Thyroid gland (tissue), 4 donors: ENCODE data around the gene MIDN.

Experiments used
- CTCF ChIP-seq, 6 experiments: fragments of 200-600 bp in 3 of 6; fragments of 450-650 bp in 3 of 6; sonication (generic) in 3 of 6; IDR thresholded peaks; one replicate each; pipeline ENCODE4 v1.5.1; 2016 to 2019; ENCODE audit warnings: antibody characterized with exemption in 6 of 6, mild to moderate bottlenecking in 2 of 6, inconsistent platforms in 1 of 6, moderate library complexity in 1 of 6
- POLR2A ChIP-seq, 2 donors: fragments of 450-650 bp; IDR thresholded peaks; one replicate each; pipeline ENCODE4 v1.6.1; 2017; ENCODE audit warnings: antibody characterized with exemption in 2 of 2, mild to moderate bottlenecking in 2 of 2, moderate library complexity in 1 of 2

- TF ChIP-seq CTCF (IDR thresholded peaks at IDR 0.05) (no peak), POLR2A (IDR thresholded peaks at IDR 0.05) (no peak)
These were observed 19.1 kb upstream of the MIDN start for GRCh38 chr19:1229056-1229923.
